Activated CD4-positive, alpha-beta T cell treated with anti-CD3 and anti-CD28 coated beads, Interleukin-2, amount 10 ng/mL, durations not matched to agents 24 days and 14 days (primary cell): Measurements from ENCODE around the gene ADAMTS19. TPM values are rescaled to one million over a fixed set of nuclear protein-coding genes. Genes with fewer than 3 reads are reported as not detected.

Experiments
- DNase-seq: peaks from one replicate; pipeline ENCODE4 v3.0.0; 2022
- H3K27ac Mint-ChIP-seq: one replicate; pipeline ENCODE4 v1.8.0; 2022; ENCODE audit warnings: mild to moderate bottlenecking, mixed read lengths
- H3K27me3 Mint-ChIP-seq: one replicate; pipeline ENCODE4 v1.8.0; 2022; ENCODE audit warnings: mixed read lengths
- H3K36me3 Mint-ChIP-seq: one replicate; pipeline ENCODE4 v1.8.0; 2022; ENCODE audit warnings: low read depth, mild to moderate bottlenecking, mixed read lengths
- H3K4me1 Mint-ChIP-seq: one replicate; pipeline ENCODE4 v1.8.0; 2021; ENCODE audit warnings: mixed read lengths
- H3K4me3 Mint-ChIP-seq: one replicate; pipeline ENCODE4 v1.8.0; 2022; ENCODE audit warnings: mild to moderate bottlenecking, moderate library complexity, mixed read lengths
- H3K9me3 Mint-ChIP-seq: one replicate; pipeline ENCODE4 v1.8.0; 2021; ENCODE audit warnings: mixed read lengths
- intact Hi-C: fragments of 100-400 bp; cut with micrococcal nuclease; formaldehyde crosslinking; loops from one replicate; pipeline ENCODE4 v1.15.1; 2023
- total RNA-seq: library from RNA; stranded (reverse); gene quantifications from 2 replicates; pipeline ENCODE4 v1.2.3, GENCODE V29; 2022

The ADAMTS19 gene
- total RNA-seq, 1 donor from 2014 or later: not detected

DNA sequence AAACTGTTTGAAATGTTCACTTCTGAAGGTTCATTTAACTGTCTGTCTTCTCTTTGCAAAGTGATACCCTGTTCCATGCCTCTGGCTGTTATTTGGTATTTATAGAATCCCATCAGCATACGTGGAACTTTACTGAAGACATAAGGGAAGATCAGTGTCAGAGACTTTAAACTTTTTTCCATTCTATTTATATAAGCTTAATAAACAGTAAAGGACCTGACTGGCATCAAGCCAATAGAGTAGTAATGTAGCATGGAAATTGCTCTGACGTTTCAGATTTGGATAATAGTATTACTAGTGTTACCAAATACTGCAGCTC is 192.9 kb downstream of the ADAMTS19 start:
- no peaks in the 10 kb centered on the region for H3K36me3 Mint-ChIP-seq
- intact Hi-C loops: no loop called here
- no peaks in the 10 kb centered on the region for H3K4me1 Mint-ChIP-seq
- DNase-seq: no peak
- H3K27me3 Mint-ChIP-seq: no peaks in the 10 kb centered on the region
- H3K4me3 Mint-ChIP-seq: no peak overlapping the region
- no peak overlapping the region for H3K27ac Mint-ChIP-seq
- H3K9me3 Mint-ChIP-seq: no peaks in the 10 kb centered on the region

DNA sequence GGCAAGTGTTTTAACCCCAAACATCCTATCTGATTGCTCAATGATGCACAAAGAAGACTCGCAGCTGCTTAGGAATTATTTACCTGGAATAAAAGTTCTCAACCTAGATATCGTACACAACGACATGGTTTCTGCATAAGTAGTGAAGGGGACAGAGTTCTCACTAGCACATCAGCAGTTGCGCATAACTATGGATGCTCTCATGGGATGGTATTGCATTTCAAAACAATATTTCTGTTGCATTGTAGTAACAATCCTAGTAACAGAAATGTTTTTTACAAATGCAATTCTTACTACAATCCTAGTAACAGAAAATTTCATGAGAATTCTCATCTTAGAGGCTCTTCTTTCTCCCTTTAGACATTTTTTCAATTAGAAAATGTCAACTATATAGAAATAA is 193.3 kb downstream of the ADAMTS19 start:
- H3K36me3 Mint-ChIP-seq: no peaks in the 10 kb centered on the region
- no peak overlapping the region for H3K4me3 Mint-ChIP-seq
- H3K27me3 Mint-ChIP-seq: no peaks in the 10 kb centered on the region
- intact Hi-C loops: no loop called here
- no peaks in the 10 kb centered on the region for H3K9me3 Mint-ChIP-seq
- DNase-seq: no peak
- no peaks in the 10 kb centered on the region for H3K4me1 Mint-ChIP-seq
- no peak overlapping the region for H3K27ac Mint-ChIP-seq

DNA sequence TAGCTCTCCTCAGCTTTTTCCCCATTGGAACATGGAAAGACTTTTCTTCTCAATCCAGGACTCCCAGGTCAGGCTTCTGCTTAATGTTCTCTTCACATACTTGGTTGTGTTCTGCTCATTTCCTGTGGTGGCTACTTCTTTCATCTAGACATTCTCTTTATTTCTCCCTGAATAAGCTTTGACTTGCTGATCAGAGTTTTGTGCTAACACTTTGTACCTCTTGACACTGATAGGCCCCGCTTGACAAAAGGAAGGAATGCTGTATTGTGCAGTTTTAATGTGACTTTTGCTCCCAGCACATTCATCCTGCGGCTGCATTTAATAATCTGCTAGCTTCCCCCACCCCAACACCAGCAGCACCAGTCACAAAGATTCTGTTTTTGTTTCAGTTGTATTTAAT is 196.9 kb downstream of the ADAMTS19 start:
- intact Hi-C loops: no loop called here
- Mint-ChIP-seq H3K4me3 (no peak overlapping the region), H3K4me1 (no peaks in the 10 kb centered on the region), H3K9me3 (no peaks in the 10 kb centered on the region), H3K27me3 (no peaks in the 10 kb centered on the region), H3K36me3 (no peaks in the 10 kb centered on the region), H3K27ac (no peak overlapping the region)
- no peak for DNase-seq

DNA sequence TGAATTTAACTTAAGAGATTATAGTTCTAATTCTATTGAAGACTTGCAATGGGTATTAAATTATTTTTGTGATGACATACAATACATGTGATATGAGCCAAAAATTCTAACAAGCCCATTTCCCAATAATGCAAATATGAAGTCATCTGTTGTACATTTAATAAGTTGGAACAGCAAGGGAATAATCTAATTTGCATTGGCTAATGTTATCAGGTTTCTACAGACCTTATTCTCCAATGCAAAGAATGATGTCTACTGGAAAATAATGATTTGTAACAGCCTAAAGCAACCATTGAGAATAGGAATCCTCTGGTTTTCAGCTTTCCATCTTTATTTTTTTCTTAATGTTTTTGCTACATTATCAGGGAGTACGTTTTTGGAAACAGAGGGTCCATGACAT is 198.7 kb downstream of the ADAMTS19 start:
- intact Hi-C loops: no loop called here
- Mint-ChIP-seq H3K4me3 (no peak overlapping the region), H3K4me1 (no peaks in the 10 kb centered on the region), H3K27ac (no peak overlapping the region), H3K27me3 (no peaks in the 10 kb centered on the region), H3K36me3 (no peaks in the 10 kb centered on the region), H3K9me3 (no peaks in the 10 kb centered on the region)
- DNase-seq: no peak

DNA sequence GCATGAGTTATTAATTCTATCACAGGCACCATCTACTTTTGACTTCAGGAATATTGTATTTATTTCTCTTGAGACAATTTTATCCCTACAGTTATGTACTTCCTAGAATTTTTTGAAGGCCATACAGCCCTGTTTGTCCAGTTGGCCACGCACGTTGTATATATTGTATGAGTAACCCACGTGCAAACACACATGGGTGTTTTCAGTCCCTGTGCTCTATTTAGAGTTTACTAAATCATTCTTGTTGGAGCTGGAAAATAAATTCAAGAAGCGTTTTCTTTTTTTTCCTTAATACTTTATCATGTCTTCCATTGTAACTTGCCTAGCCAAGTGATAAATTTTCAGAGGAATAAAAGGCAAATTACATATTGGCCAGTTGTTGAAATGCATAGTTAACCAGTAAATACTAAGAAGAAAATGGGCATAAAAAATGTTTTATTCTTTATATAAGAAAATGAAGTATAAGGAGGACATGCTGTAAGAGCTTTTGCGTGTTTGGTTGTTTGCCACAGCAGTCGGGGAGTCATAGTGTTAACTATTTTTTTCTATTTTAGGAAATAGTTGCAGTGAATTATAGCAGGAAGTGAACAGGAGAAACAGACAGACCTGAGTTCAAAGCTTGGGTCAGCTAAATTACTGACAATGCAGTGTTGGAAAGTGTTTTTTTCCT is 201.4 kb downstream of the ADAMTS19 start:
- Mint-ChIP-seq H3K4me1 (no peaks in the 10 kb centered on the region), H3K27ac (no peak overlapping the region), H3K9me3 (no peaks in the 10 kb centered on the region), H3K4me3 (no peak overlapping the region), H3K36me3 (no peaks in the 10 kb centered on the region), H3K27me3 (no peaks in the 10 kb centered on the region)
- intact Hi-C loops: no loop called here
- DNase-seq: no peak

DNA sequence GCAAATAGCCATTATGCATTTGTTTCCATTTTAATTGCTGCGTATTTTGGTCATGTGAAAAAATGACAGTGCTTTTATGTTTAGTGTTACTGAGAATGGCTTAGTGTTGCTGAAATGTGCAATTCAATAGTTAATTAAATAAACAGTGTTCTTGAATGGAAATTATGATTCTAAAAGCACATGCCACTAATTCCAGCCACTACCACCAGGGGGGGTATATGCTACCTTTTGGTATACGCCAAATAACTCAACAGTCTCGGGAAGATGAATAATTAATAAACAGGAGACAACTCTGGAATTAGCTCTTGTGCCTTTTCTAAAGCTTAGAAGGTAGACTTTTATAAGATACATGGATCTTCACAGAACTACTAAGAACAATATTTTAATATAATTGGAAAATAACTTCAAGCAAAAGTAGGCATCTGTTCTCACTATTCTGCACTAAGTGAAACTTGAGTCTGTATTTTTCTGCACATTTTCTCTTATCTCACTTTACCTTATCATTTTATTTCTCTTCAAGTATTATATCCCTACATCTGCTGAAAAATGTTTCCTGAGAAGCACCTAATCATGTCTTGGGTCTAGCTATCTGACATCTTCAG is 204.3 kb downstream of the ADAMTS19 start:
- H3K27ac Mint-ChIP-seq: no peak overlapping the region
- no peaks in the 10 kb centered on the region for H3K36me3 Mint-ChIP-seq
- no peaks in the 10 kb centered on the region for H3K27me3 Mint-ChIP-seq
- H3K4me1 Mint-ChIP-seq: no peaks in the 10 kb centered on the region
- intact Hi-C loops: loop anchor here (1.0 kb wide), 1 partner anchor 104 kb away; no protein-coding TSS in a partner anchor
- H3K4me3 Mint-ChIP-seq: no peak overlapping the region
- peak; percentile 76 for DNase-seq
- H3K9me3 Mint-ChIP-seq: no peaks in the 10 kb centered on the region

DNA sequence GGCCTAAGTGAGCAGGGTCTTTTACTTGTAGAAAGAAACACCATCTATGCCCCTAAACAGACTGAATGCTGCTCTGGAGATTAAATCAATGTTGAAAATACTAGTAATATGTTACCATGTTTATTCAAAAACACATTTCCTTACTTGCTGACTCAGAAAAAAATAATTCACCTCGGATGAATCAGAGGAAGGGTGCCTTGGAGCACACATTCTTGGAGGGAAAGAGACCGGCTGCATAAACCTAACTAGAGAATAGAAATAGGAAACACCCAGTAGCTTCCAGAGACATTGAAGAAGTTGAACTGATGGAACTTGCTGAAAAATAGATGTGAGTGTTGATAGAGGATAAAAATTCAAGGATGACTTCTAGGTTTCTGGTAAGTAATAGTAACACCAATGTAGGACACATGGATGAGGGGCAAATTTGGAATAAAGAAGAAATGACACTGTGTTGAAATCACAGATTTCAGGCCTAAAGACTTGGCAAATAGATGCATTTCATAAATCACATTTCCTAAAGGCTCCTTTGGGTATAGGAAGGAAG is 210.9 kb downstream of the ADAMTS19 start:
- intact Hi-C loops: no loop called here
- no peaks in the 10 kb centered on the region for H3K9me3 Mint-ChIP-seq
- no peak for DNase-seq
- H3K4me1 Mint-ChIP-seq: no peaks in the 10 kb centered on the region
- no peaks in the 10 kb centered on the region for H3K36me3 Mint-ChIP-seq
- H3K4me3 Mint-ChIP-seq: no peak overlapping the region
- no peaks in the 10 kb centered on the region for H3K27me3 Mint-ChIP-seq
- no peak overlapping the region for H3K27ac Mint-ChIP-seq

DNA sequence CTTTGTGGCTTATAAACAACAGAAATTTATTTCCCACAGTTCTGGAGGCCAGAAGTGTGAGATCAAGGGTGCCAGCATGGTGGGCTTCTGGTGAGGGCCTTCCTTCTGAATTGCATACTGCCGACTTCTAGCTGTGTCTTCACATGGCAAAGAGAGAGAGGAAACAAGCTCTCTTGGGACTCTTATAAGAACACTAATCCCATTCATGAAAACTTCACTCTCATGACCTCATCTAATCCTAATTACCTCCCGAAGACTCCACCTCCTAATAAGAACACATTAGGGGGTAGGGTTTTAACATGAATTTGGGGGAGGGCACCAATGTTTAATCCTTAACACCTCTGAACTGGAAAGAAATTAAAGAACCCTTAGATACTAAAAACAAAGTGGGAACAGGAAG is 211.9 kb downstream of the ADAMTS19 start:
- no peak for DNase-seq
- no peaks in the 10 kb centered on the region for H3K27me3 Mint-ChIP-seq
- no peaks in the 10 kb centered on the region for H3K9me3 Mint-ChIP-seq
- H3K4me1 Mint-ChIP-seq: no peaks in the 10 kb centered on the region
- no peak overlapping the region for H3K27ac Mint-ChIP-seq
- H3K36me3 Mint-ChIP-seq: no peaks in the 10 kb centered on the region
- intact Hi-C loops: no loop called here
- no peak overlapping the region for H3K4me3 Mint-ChIP-seq

DNA sequence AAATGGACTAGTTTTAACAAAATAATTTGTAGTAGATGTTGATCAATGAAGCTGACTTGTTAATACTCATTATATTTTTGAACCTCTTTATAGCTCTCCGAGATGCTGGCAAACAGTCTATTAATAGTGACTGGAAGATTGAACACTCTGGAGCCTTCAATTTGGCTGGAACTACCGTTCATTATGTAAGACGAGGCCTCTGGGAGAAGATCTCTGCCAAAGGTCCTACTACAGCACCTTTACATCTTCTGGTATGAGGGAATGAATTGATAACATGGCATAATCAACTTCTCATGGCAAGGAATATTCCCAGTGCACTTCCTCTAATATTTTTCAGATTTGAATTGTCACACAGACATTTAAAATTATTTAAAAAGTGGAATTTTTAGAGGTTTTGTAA is 219.6 kb downstream of the ADAMTS19 start:
- intact Hi-C loops: no loop called here

DNA sequence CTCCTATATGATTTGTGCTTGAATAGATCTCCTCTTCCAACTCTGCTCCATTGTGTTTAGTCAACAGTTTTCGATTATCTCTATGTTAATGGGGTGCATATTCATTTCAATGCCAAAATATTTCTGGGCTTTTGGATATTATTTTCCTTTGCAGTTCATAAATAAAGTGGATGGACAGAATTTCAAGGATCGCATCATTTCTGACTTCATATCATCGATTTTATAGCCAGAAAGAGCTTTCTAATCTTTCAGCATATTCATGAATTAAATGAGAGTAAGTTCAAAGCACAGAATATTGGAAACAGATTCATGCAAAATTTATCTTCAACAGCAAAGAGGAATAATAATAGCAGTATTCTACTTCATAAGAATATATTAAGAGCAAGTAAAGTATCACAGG is 227.8 kb downstream of the ADAMTS19 start:
- Mint-ChIP-seq H3K9me3 (no peaks in the 10 kb centered on the region), H3K27me3 (no peaks in the 10 kb centered on the region), H3K27ac (no peak overlapping the region), H3K4me3 (no peak overlapping the region), H3K4me1 (no peaks in the 10 kb centered on the region), H3K36me3 (no peaks in the 10 kb centered on the region)
- intact Hi-C loops: no loop called here
- no peak for DNase-seq

More for the DNA sequence above, 219.6 kb downstream of the ADAMTS19 start:
- no peaks in the 10 kb centered on the region for H3K9me3 Mint-ChIP-seq
- H3K27me3 Mint-ChIP-seq: no peaks in the 10 kb centered on the region
- no peak overlapping the region for H3K27ac Mint-ChIP-seq
- H3K36me3 Mint-ChIP-seq: no peaks in the 10 kb centered on the region
- no peaks in the 10 kb centered on the region for H3K4me1 Mint-ChIP-seq
- no peak for DNase-seq
- H3K4me3 Mint-ChIP-seq: no peak overlapping the region

DNA sequence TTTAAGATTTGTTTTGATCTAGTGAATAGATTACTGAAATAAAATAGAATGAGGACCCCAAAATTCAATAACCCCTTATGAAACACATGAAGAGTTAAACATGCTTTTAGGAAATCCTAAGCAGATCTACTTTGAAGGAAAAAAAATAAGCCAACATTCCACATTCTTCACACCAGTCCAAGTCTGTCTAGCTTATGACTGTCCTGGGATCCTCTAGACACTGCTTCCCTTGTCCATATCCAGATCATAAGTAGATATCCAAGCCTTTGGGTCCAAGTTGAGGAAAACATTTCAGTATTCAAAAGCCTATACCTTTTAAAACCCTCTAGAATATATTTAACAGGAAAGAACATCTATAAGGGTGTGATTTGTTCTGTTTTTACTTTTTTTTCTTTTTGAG is 228.9 kb downstream of the ADAMTS19 start:
- Mint-ChIP-seq H3K9me3 (no peaks in the 10 kb centered on the region), H3K4me1 (no peaks in the 10 kb centered on the region), H3K4me3 (no peak overlapping the region), H3K27ac (no peak overlapping the region), H3K36me3 (no peaks in the 10 kb centered on the region), H3K27me3 (no peaks in the 10 kb centered on the region)
- no peak for DNase-seq
- intact Hi-C loops: no loop called here

DNA sequence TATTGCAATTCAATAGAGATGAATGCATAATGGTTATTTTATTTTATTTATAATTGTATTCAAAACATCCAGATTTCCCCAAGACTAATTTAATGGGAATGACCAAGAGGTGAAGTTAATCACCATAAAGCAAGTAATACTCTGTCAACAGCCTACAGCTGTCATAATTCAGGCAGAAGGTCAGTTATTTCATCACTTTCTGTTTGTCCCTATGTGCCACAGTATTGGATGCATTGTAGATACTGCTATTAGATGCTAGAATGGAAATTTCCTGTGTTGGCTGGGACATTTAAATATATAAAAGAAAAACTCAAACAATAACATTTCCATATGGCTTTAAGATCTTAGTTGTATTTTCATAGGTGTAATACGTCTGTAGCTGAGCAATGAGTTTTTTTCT is 231.1 kb downstream of the ADAMTS19 start:
- no peaks in the 10 kb centered on the region for H3K36me3 Mint-ChIP-seq
- intact Hi-C loops: no loop called here
- H3K9me3 Mint-ChIP-seq: no peaks in the 10 kb centered on the region
- H3K27me3 Mint-ChIP-seq: no peaks in the 10 kb centered on the region
- no peak for DNase-seq
- H3K27ac Mint-ChIP-seq: no peak overlapping the region
- no peaks in the 10 kb centered on the region for H3K4me1 Mint-ChIP-seq
- no peak overlapping the region for H3K4me3 Mint-ChIP-seq

DNA sequence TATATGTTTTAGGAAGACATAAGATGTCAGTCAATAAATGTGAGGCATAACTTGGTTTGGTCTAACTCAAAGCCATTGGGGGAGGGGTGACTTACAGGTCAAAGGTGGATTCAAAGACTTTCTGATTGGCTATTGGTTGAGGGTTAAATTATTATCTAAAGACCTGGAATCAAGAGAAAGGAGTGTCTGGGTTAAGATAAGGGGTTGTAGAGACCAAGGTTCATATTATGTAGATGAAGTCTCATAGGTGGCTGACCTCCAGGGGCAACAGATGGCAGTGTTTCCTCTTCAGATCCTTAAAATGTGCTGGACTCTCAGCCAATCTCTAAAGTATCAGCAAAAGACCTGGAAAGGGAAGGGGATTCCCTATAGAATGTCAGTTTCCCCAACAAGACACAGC is 236.5 kb downstream of the ADAMTS19 start:
- no peaks in the 10 kb centered on the region for H3K9me3 Mint-ChIP-seq

DNA sequence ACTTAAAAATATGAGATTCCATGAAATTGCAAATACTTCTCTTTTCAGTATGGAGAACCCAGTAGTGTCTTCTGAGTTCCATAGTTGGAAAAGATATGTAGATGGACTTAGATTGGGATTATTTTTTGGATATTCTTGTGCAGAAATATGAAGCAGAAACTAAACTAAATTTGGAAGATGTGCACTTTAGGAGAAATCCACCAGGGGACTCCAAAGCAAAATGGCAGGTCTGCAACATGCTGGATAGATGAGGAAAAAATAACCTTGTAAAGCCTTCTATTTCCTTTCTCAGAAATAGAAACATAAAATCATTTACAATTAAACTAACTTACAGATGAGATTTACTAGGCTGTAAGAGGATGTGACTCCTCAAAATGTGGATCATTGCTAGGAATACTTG is 238.6 kb downstream of the ADAMTS19 start:
- Mint-ChIP-seq H3K4me1 (no peaks in the 10 kb centered on the region), H3K9me3 (no peaks in the 10 kb centered on the region), H3K27ac (no peak overlapping the region), H3K36me3 (no peaks in the 10 kb centered on the region), H3K27me3 (no peaks in the 10 kb centered on the region), H3K4me3 (no peak overlapping the region)
- no peak for DNase-seq
- intact Hi-C loops: no loop called here

More for the DNA sequence above, 236.5 kb downstream of the ADAMTS19 start:
- Mint-ChIP-seq H3K27ac (no peak overlapping the region), H3K36me3 (no peaks in the 10 kb centered on the region), H3K27me3 (no peaks in the 10 kb centered on the region), H3K4me1 (no peaks in the 10 kb centered on the region), H3K4me3 (no peak overlapping the region)
- DNase-seq: no peak
- intact Hi-C loops: no loop called here

DNA sequence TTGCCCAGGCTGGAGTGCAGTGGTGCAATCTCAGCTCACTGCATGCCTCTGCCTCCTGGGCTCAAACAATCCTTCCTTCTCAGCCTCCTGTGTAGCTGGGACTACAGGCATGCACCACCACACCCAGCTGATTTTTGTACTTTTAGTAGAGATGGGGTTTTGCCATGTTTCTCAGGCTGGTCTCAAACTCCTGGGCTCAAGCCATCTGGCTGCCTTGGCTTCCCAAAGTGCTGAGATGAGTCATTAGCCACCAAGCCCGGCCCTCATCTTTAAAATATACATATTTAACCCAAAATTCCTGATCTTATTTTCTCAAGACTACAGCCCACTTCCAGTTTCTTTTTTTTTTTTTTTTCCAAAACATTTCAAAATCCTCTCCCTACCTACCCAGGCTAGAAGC is 256.1 kb downstream of the ADAMTS19 start:
- H3K4me3 Mint-ChIP-seq: no peak overlapping the region
- no peaks in the 10 kb centered on the region for H3K4me1 Mint-ChIP-seq
- no peak overlapping the region for H3K27ac Mint-ChIP-seq
- no peaks in the 10 kb centered on the region for H3K36me3 Mint-ChIP-seq
- H3K9me3 Mint-ChIP-seq: no peaks in the 10 kb centered on the region
- no peak for DNase-seq
- intact Hi-C loops: no loop called here
- no peaks in the 10 kb centered on the region for H3K27me3 Mint-ChIP-seq
